HAP-1 (cell line): ENCODE results near the gene CDH22.
A peak's percentile ranks its signal among the peaks of the same experiment; 100 is the strongest.

Experiments
- DNase-seq, 2 experiments: peaks; one replicate each; pipeline ENCODE4 v3.0.0-alpha.2; 2016 to 2020; ENCODE audit warnings: low spot score in 2 of 2
- H3K27me3 ChIP-seq: fragments of 250-450 bp; sonication (Bioruptor Pico); 2 replicates; pipeline ENCODE4 v1.5.1; 2020; ENCODE audit warnings: low read depth, mild to moderate bottlenecking, moderate library complexity
- H3K36me3 ChIP-seq: fragments of 250-450 bp; sonication (Bioruptor Pico); replicated peaks from 2 replicates; pipeline ENCODE4 v1.5.1; 2020; ENCODE audit warnings: mild to moderate bottlenecking
- H3K4me1 ChIP-seq: fragments of 250-450 bp; sonication (Bioruptor Pico); 2 replicates; pipeline ENCODE4 v1.5.1; 2020; ENCODE audit warnings: mild to moderate bottlenecking
- H3K4me3 ChIP-seq: fragments of 250-450 bp; sonication (Bioruptor Pico); 2 replicates; pipeline ENCODE4 v1.5.1; 2020; ENCODE audit warnings: mild to moderate bottlenecking, moderate library complexity
- H3K9me3 ChIP-seq: fragments of 250-450 bp; sonication (Bioruptor Pico); 2 replicates; pipeline ENCODE4 v1.5.1; 2020; ENCODE audit warnings: mild to moderate bottlenecking, moderate library complexity
- in situ Hi-C: fragments of 300-500 bp; cut with MboI; formaldehyde crosslinking; loops from 3 replicates; pipeline ENCODE4 v1.14.3; 2020; ENCODE audit warnings: low sequenced_read_pairs, inconsistent platforms, mixed read lengths

CDH22 gene

GRCh38 chr20:46129955-46130481 lies 178.3 kb downstream of the CDH22 start:
- DNase-seq = no peak
- Histone ChIP-seq H3K4me1 (no peaks in the 10 kb centered on the region), H3K27me3 (peaks cover 25% of the 10 kb centered on the region; the same call in 1 of the 2 replicates), H3K4me3 (no peak overlapping the region), H3K9me3 (no peaks in the 10 kb centered on the region), H3K36me3 (no peaks in the 10 kb centered on the region)
- in situ Hi-C loops = loop anchor here (25.0 kb wide), 1 partner anchor 207 kb away; no protein-coding TSS in a partner anchor

- in situ Hi-C loops = loop anchor here (25.0 kb wide), 1 partner anchor 209 kb away; no protein-coding TSS in a partner anchor
- no peaks in the 10 kb centered on the region for H3K9me3 ChIP-seq
- no peaks in the 10 kb centered on the region for H3K36me3 ChIP-seq
- peak in 1 of 2 experiments; percentile 72 for DNase-seq
- no peaks in the 10 kb centered on the region for H3K4me1 ChIP-seq
- H3K4me3 ChIP-seq = no peak overlapping the region
- H3K27me3 ChIP-seq = peaks cover 25% of the 10 kb centered on the region; the same call in 1 of the 2 replicates
Measured at GRCh38 chr20:46128310-46129151, 179.8 kb downstream of the CDH22 start.

- H3K4me1 ChIP-seq = no peaks in the 10 kb centered on the region
- peaks cover 25% of the 10 kb centered on the region; the same call in 1 of the 2 replicates for H3K27me3 ChIP-seq
- in situ Hi-C loops = loop anchor here (25.0 kb wide), 1 partner anchor 210 kb away; no protein-coding TSS in a partner anchor
- DNase-seq = no peak
- no peak overlapping the region for H3K4me3 ChIP-seq
- H3K9me3 ChIP-seq = no peaks in the 10 kb centered on the region
- H3K36me3 ChIP-seq = no peaks in the 10 kb centered on the region
Measured at GRCh38 chr20:46127396-46128010, 180.8 kb downstream of the CDH22 start.

- Histone ChIP-seq H3K27me3 (peaks cover 21% of the 10 kb centered on the region; the same call in 1 of the 2 replicates), H3K4me3 (no peak overlapping the region), H3K9me3 (no peaks in the 10 kb centered on the region), H3K4me1 (no peaks in the 10 kb centered on the region), H3K36me3 (no peaks in the 10 kb centered on the region)
- no peak for DNase-seq
- in situ Hi-C loops = loop anchor here (25.0 kb wide), 1 partner anchor 211 kb away; no protein-coding TSS in a partner anchor
Measured at GRCh38 chr20:46126440-46127056, 181.8 kb downstream of the CDH22 start.
